B cell (primary cell): ENCODE measurements around the gene SYTL1. TPM values are rescaled to one million over a fixed set of nuclear protein-coding genes. Genes with fewer than 3 reads are reported as not detected.
A peak's percentile ranks its signal among the peaks of the same experiment; 100 is the strongest.

Experiments used
- ATAC-seq: fragments of 200-7000 bp; cut with Tn5 transposase; one replicate; pipeline ENCODE4 v1.10.0; 2021; ENCODE audit warnings: low read depth, mild to moderate bottlenecking, moderate number of reproducible peaks, moderate library complexity
- CTCF ChIA-PET: fragments of 350-600 bp; sonication (Branson Sonifier 250); formaldehyde crosslinking; loops from one replicate; lab custom pipeline; 2021; ENCODE audit warnings: antibody characterized with exemption, inconsistent platforms; lab: Charles Lee
- POLR2A ChIA-PET: fragments of 350-600 bp; sonication (Branson Sonifier 250); formaldehyde crosslinking; loops from one replicate; lab custom pipeline; 2021; ENCODE audit warnings: antibody characterized with exemption; lab: Charles Lee
- DNase-seq: peaks from one replicate; pipeline ENCODE4 v3.0.0; 2013
- H2AFZ ChIP-seq: 2 replicates; pipeline ENCODE4 v1.6.1; 2012; ENCODE audit warnings: mild to moderate bottlenecking, low read depth, low read length; ENCODE audit not compliant: insufficient read depth, poor library complexity, severe bottlenecking
- H3K27ac ChIP-seq, 2 donors: 1 replicate in 1 of 2; 2 replicates in 1 of 2; pipeline ENCODE4 v1.5.1; 2012 to 2013; ENCODE audit warnings: low read length in 2 of 2, mild to moderate bottlenecking in 2 of 2, moderate library complexity in 1 of 2
- H3K27me3 ChIP-seq, 4 experiments: fragments of 200-600 bp in 1 of 4; sonication (generic) in 1 of 4; replicated peaks in 1 of 4; 1 replicate in 2 of 4; 2 replicates in 2 of 4; pipeline versions ENCODE4 v1.6.1 to v1.7.0; 2013 to 2016; ENCODE audit warnings: low read length in 3 of 4, mild to moderate bottlenecking in 2 of 4, mixed read lengths in 1 of 4, moderate library complexity in 1 of 4; ENCODE audit not compliant: insufficient read depth in 4 of 4, control insufficient read depth in 3 of 4; ENCODE audit errors: control extremely low read depth in 1 of 4
- H3K36me3 ChIP-seq, 2 experiments: replicated peaks in 1 of 2; 1 replicate in 1 of 2; 2 replicates in 1 of 2; pipeline versions ENCODE4 v1.6.1 to v1.7.1; 2013; ENCODE audit warnings: low read length in 1 of 2; ENCODE audit not compliant: insufficient read depth in 2 of 2, control insufficient read depth in 1 of 2; ENCODE audit errors: control extremely low read depth in 1 of 2, extremely low read depth in 1 of 2
- H3K4me1 ChIP-seq, 2 donors: fragments of 200-600 bp in 1 of 2; sonication (generic) in 1 of 2; 1 replicate in 1 of 2; 2 replicates in 1 of 2; pipeline versions ENCODE4 v1.5.1 to v1.6.1; 2013 to 2017; ENCODE audit warnings: low read length in 2 of 2; ENCODE audit not compliant: control insufficient read depth in 2 of 2, insufficient read depth in 2 of 2
- H3K4me2 ChIP-seq: replicated peaks from 2 replicates; pipeline ENCODE3; 2012; ENCODE audit warnings: mild to moderate bottlenecking, low read depth, low read length; ENCODE audit not compliant: poor library complexity, severe bottlenecking
- H3K4me3 ChIP-seq, 5 experiments: fragments of 200-600 bp in 1 of 5; sonication (generic) in 1 of 5; 1 replicate in 3 of 5; 2 replicates in 2 of 5; pipeline versions ENCODE4 v1.5.1 to v1.7.0; 2011 to 2016; ENCODE audit warnings: low read length in 4 of 5, mild to moderate bottlenecking in 4 of 5, low read depth in 2 of 5, control low read depth in 1 of 5, moderate library complexity in 1 of 5; ENCODE audit not compliant: insufficient read depth in 1 of 5; ENCODE audit errors: control extremely low read depth in 1 of 5, extremely low read depth in 1 of 5
- H3K79me2 ChIP-seq: fragments of 200-600 bp; sonication (generic); one replicate; pipeline ENCODE4 v1.6.0; 2016; ENCODE audit warnings: low read length; ENCODE audit not compliant: control insufficient read depth, insufficient read depth
- H3K9ac ChIP-seq: fragments of 200-600 bp; sonication (generic); 2 replicates; pipeline ENCODE4 v1.6.1; 2017; ENCODE audit warnings: mild to moderate bottlenecking, low read length, moderate library complexity
- H3K9me3 ChIP-seq, 3 donors: one replicate each; pipeline versions ENCODE4 v1.6.1 to v1.7.1; 2013; ENCODE audit warnings: low read length in 2 of 3; ENCODE audit not compliant: control insufficient read depth in 2 of 3, insufficient read depth in 1 of 3; ENCODE audit errors: control extremely low read depth in 1 of 3
- H4K20me1 ChIP-seq: 2 replicates; pipeline ENCODE4 v1.6.0; 2012; ENCODE audit warnings: mild to moderate bottlenecking, low read length; ENCODE audit not compliant: insufficient read depth, control insufficient read depth, poor library complexity, severe bottlenecking
- H3K27ac Mint-ChIP-seq: one replicate; pipeline ENCODE4 v1.8.0; 2021; ENCODE audit warnings: mixed read lengths
- H3K27me3 Mint-ChIP-seq: one replicate; pipeline ENCODE4 v1.8.0; 2021; ENCODE audit warnings: mixed read lengths
- H3K4me1 Mint-ChIP-seq: one replicate; pipeline ENCODE4 v1.8.0; 2021; ENCODE audit warnings: mixed read lengths
- H3K4me3 Mint-ChIP-seq: one replicate; pipeline ENCODE4 v1.8.0; 2021; ENCODE audit warnings: mixed read lengths
- H3K9me3 Mint-ChIP-seq: one replicate; pipeline ENCODE4 v1.8.0; 2022; ENCODE audit warnings: mixed read lengths; ENCODE audit not compliant: insufficient read depth
- EZH2 ChIP-seq: IDR thresholded peaks from 2 replicates; pipeline ENCODE4 v1.6.1; 2012; ENCODE audit warnings: borderline replicate concordance, low read depth, mild to moderate bottlenecking, moderate library complexity, low read length; ENCODE audit not compliant: insufficient read depth, poor library complexity, severe bottlenecking
- WGBS: methylation state at CpG from one replicate; pipeline ENCODE4 v1.1.5; 2013; ENCODE audit warnings: missing lambda C conversion rate; ENCODE audit not compliant: insufficient coverage; 5-methylcytosine and 5-hydroxymethylcytosine counted together
- intact Hi-C: fragments of 100-400 bp; cut with micrococcal nuclease; formaldehyde crosslinking; loops from one replicate; pipeline ENCODE4 v1.10.0; 2022
- polyA plus RNA-seq: library from polyadenylated mRNA; depleted of rRNA; stranded (reverse); fragments of >200 nt; gene quantifications from 2 replicates; pipeline ENCODE4 v1.2.3, GENCODE V29; 2012
- total RNA-seq, 2 donors: library from RNA; stranded (reverse); fragments of 120-200 nt in 1 of 2; gene quantifications; 1 replicate in 1 of 2; 2 replicates in 1 of 2; pipeline versions ENCODE4 v1.2.3 to v1.2.4, GENCODE V29; 2013 to 2022
- TF ChIP-seq, protein P1 (sequence below): fragments of 200-600 bp; IDR thresholded peaks from one replicate; pipeline ENCODE4 v1.8.0; 2022; ENCODE audit warnings: antibody characterized with exemption, mild to moderate bottlenecking

Gene SYTL1
- total and polyA plus RNA-seq, 2 donors (not counting 1 experiment from before 2014, with no cell fraction given) = 159 to 444 TPM

DNA sequence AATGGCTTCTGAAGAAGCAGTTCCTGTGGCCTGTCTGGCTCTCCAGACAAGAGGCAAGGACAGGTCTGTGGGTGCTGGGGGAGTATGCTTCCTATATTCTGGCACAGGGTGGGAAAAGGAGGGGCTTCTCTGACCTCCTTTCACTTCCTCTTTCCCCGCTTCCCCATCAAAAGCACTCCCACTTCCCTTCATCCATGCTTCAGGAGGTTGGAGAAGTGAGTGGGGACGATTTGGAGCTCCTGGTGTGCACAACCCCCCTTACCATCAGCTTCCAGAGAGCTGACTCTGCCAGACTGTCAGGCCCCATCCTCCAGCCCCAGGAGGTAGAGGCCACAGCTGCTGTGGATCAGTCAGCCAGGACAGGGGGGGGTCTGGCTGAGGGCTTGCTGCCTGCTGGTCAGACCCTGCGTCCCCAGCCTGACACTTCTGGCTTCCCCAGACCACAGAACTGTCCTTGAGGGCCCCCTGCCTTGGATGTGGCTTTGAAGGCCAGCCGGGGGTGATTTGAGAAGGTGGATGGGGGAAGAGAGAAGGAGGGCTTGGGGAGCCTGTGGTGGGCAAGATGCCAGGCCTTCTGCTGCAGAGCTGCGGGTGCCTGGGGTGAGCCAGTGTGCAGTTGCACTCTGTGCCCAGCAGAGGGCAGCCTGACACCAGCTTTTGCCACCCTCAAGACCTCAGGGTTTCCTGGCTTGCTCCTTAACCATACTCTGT is 41.3 kb upstream of the SYTL1 start:
- H3K4me2 ChIP-seq = no peak overlapping the region
- POLR2A ChIA-PET = interaction anchor here (0.6 to 2.2 kb wide), 4 partner anchors 37 to 95 kb away, joined by 3 to 13 read pairs (median 8); no protein-coding TSS in a partner anchor
- no peaks in the 10 kb centered on the region for H3K27me3 ChIP-seq
- DNase-seq = peak; percentile 87
- H3K36me3 ChIP-seq = peaks cover 0 to 78% of the 10 kb centered on the region in 2 experiments
- Mint-ChIP-seq H3K27me3 (no peaks in the 10 kb centered on the region), H3K4me1 (peaks cover 3% of the 10 kb centered on the region), H3K4me3 (no peak overlapping the region), H3K27ac (no peak overlapping the region), H3K9me3 (no peaks in the 10 kb centered on the region)
- TF ChIP-seq, protein P1, sequence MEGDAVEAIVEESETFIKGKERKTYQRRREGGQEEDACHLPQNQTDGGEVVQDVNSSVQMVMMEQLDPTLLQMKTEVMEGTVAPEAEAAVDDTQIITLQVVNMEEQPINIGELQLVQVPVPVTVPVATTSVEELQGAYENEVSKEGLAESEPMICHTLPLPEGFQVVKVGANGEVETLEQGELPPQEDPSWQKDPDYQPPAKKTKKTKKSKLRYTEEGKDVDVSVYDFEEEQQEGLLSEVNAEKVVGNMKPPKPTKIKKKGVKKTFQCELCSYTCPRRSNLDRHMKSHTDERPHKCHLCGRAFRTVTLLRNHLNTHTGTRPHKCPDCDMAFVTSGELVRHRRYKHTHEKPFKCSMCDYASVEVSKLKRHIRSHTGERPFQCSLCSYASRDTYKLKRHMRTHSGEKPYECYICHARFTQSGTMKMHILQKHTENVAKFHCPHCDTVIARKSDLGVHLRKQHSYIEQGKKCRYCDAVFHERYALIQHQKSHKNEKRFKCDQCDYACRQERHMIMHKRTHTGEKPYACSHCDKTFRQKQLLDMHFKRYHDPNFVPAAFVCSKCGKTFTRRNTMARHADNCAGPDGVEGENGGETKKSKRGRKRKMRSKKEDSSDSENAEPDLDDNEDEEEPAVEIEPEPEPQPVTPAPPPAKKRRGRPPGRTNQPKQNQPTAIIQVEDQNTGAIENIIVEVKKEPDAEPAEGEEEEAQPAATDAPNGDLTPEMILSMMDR = peak; percentile 95
- no peak for TF ChIP-seq EZH2
- H3K4me1 ChIP-seq = peaks cover 0 to 8% of the 10 kb centered on the region in 2 donors
- no peaks in the 10 kb centered on the region for H3K9me3 ChIP-seq
- no peak overlapping the region for H3K27ac ChIP-seq
- intact Hi-C loops = loop anchor here (1.0 to 2.0 kb wide), 4 partner anchors 88 to 362 kb away; no protein-coding TSS in a partner anchor
- H4K20me1 ChIP-seq = peaks cover 9% of the 10 kb centered on the region
- no peak overlapping the region for H2AFZ ChIP-seq
- 19% methylated on average over 3 of the region's 5 CpGs for WGBS
- CTCF ChIA-PET = interaction anchor here (0.6 to 13.5 kb wide), 50 partner anchors 8 to 473 kb away, joined by 3 to 402 read pairs (median 4); partner anchors contain the start of genes AHDC1, FAM76A, FCN3 and GPR3
- H3K4me3 ChIP-seq = no peak overlapping the region
- H3K9ac ChIP-seq = no peak overlapping the region
- ATAC-seq = peak; percentile 93
- H3K79me2 ChIP-seq = no peaks in the 10 kb centered on the region

DNA sequence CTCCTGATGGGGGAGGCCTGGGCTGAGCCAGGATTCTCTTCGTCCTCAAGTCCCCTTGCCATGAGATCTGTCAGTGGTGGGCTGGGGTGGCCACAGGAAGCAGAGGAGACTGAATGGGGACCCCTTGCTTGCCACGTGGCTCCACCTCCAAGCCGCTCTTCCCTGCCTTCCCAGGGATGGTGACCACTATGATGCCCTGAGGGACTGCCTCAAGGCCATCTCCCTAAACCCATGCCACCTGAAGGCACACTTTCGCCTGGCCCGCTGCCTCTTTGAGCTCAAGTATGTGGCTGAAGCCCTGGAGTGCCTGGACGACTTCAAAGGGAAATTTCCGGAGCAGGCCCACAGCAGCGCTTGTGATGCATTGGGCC is 40.8 kb upstream of the SYTL1 start:
- Mint-ChIP-seq H3K27me3 (no peaks in the 10 kb centered on the region), H3K9me3 (no peaks in the 10 kb centered on the region), H3K27ac (no peak overlapping the region), H3K4me3 (no peak overlapping the region), H3K4me1 (peaks cover 3% of the 10 kb centered on the region)
- WGBS = 82% methylated on average over 8 of the region's 8 CpGs
- H3K27ac ChIP-seq = no peak overlapping the region
- ATAC-seq (no peak), DNase-seq (no peak)
- H3K4me3 ChIP-seq = no peak overlapping the region
- no peak overlapping the region for H3K9ac ChIP-seq
- no peaks in the 10 kb centered on the region for H3K9me3 ChIP-seq
- CTCF ChIA-PET = interaction anchor here (0.6 to 13.5 kb wide), 42 partner anchors 8 to 473 kb away, joined by 3 to 402 read pairs (median 5); partner anchors contain the start of genes AHDC1, FAM76A, FCN3 and GPR3
- TF ChIP-seq EZH2 = no peak
- TF ChIP-seq, protein P1 = peak; percentile 55
- H3K4me2 ChIP-seq = no peak overlapping the region
- H2AFZ ChIP-seq = no peak overlapping the region
- peaks cover 0 to 78% of the 10 kb centered on the region in 2 experiments for H3K36me3 ChIP-seq
- no peaks in the 10 kb centered on the region for H3K79me2 ChIP-seq
- POLR2A ChIA-PET = interaction anchor here (0.6 to 2.2 kb wide), 2 partner anchors 53 to 95 kb away, joined by 4 to 13 read pairs; no protein-coding TSS in a partner anchor
- no peaks in the 10 kb centered on the region for H3K27me3 ChIP-seq
- intact Hi-C loops = loop anchor here (1.0 to 2.0 kb wide), 2 partner anchors 87 to 362 kb away; no protein-coding TSS in a partner anchor
- H3K4me1 ChIP-seq = peaks cover 0 to 8% of the 10 kb centered on the region in 2 donors
- peaks cover 9% of the 10 kb centered on the region for H4K20me1 ChIP-seq
